ENCODE measurements around the gene CHD1L.

GRCh38 chr1:147273409-147274336 is 31.2 kb downstream of the CHD1L start:
- TF ChIP-seq CTCF (IDR thresholded peaks at IDR 0.05; ENCODE audit: low read length) (peak; percentile 71), EZH2 (IDR thresholded peaks at IDR 0.05; ENCODE audit: borderline replicate concordance, low read length) (no peak)

All from OCI-LY1 (cell line).